ENCODE data around the gene SUGCT.

DNA sequence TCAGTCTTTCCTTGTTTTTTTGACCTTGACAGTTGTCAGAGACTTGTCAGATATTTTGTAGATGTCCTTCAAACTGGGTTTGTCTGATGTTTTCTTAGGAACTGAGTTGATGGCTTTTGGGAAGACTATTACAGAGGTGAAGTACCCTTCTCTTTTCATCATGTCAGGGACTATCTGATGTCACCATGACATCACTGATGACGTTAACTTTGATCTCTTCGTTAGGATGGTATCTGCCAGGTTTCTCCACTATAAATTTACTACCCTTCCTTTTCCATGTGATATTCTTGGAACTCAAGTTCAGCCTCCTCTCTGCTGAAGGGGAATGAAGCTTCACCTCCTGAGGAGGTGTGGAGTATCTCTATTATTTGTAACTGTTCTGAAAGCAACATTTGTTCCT lies 78.5 kb downstream of the SUGCT start:
- TF ChIP-seq, protein P1, sequence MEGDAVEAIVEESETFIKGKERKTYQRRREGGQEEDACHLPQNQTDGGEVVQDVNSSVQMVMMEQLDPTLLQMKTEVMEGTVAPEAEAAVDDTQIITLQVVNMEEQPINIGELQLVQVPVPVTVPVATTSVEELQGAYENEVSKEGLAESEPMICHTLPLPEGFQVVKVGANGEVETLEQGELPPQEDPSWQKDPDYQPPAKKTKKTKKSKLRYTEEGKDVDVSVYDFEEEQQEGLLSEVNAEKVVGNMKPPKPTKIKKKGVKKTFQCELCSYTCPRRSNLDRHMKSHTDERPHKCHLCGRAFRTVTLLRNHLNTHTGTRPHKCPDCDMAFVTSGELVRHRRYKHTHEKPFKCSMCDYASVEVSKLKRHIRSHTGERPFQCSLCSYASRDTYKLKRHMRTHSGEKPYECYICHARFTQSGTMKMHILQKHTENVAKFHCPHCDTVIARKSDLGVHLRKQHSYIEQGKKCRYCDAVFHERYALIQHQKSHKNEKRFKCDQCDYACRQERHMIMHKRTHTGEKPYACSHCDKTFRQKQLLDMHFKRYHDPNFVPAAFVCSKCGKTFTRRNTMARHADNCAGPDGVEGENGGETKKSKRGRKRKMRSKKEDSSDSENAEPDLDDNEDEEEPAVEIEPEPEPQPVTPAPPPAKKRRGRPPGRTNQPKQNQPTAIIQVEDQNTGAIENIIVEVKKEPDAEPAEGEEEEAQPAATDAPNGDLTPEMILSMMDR (conservative IDR thresholded peaks at IDR 0.05), result no peak
- TF ChIP-seq ZFX (IDR thresholded peaks at IDR 0.05), result no peak

Data from C4-2B (cell line).